Mesendoderm (in vitro differentiated cells): ENCODE data around the gene MAG. TPM values are rescaled to one million over a fixed set of nuclear protein-coding genes. Genes with fewer than 3 reads are reported as not detected.

ENCODE experiments used
- DNase-seq: peaks from one replicate; pipeline ENCODE4 v3.0.0; 2013
- H2AK5ac ChIP-seq: 2 replicates; pipeline ENCODE4 v1.6.1; 2013; ENCODE audit warnings: low read length, inconsistent platforms
- H2BK120ac ChIP-seq: 2 replicates; pipeline ENCODE4 v1.6.1; 2013; ENCODE audit warnings: low read depth, mild to moderate bottlenecking, low read length, moderate library complexity, mixed read lengths
- H2BK15ac ChIP-seq: replicated peaks from 2 replicates; pipeline ENCODE4 v1.6.1; 2013; ENCODE audit warnings: low read depth, mild to moderate bottlenecking, moderate library complexity
- H2BK5ac ChIP-seq: 2 replicates; pipeline ENCODE4 v1.6.1; 2013; ENCODE audit warnings: low read length, inconsistent platforms
- H3K18ac ChIP-seq: 2 replicates; pipeline ENCODE4 v1.6.1; 2013; ENCODE audit warnings: mild to moderate bottlenecking, low read length, mixed read lengths
- H3K23ac ChIP-seq: one replicate; pipeline ENCODE4 v1.6.1; 2013; ENCODE audit warnings: low read length
- H3K27ac ChIP-seq: 2 replicates; pipeline ENCODE4 v1.5.1; 2013; ENCODE audit warnings: low read depth, mild to moderate bottlenecking, inconsistent platforms, low read length, moderate library complexity
- H3K27me3 ChIP-seq: 2 replicates; pipeline ENCODE4 v1.6.1; 2013; ENCODE audit warnings: low read length, control low read depth, mild to moderate bottlenecking, inconsistent platforms; ENCODE audit not compliant: insufficient read depth, poor library complexity
- H3K36me3 ChIP-seq: 2 replicates; pipeline ENCODE4 v1.6.1; 2013; ENCODE audit warnings: low read length, inconsistent platforms; ENCODE audit not compliant: control insufficient read depth, insufficient read depth
- H3K4ac ChIP-seq: one replicate; pipeline ENCODE4 v1.6.1; 2013; ENCODE audit warnings: low read depth, mild to moderate bottlenecking, low read length, moderate library complexity
- H3K4me1 ChIP-seq: 2 replicates; pipeline ENCODE4 v1.6.1; 2013; ENCODE audit warnings: low read depth, low read length, inconsistent platforms; ENCODE audit not compliant: control insufficient read depth
- H3K4me2 ChIP-seq: 2 replicates; pipeline ENCODE4 v1.6.1; 2013; ENCODE audit warnings: low read length
- H3K4me3 ChIP-seq: 2 replicates; pipeline ENCODE4 v1.5.1; 2013; ENCODE audit warnings: mild to moderate bottlenecking, low read length
- H3K56ac ChIP-seq: one replicate; pipeline ENCODE4 v1.6.1; 2013; ENCODE audit warnings: low read length
- H3K79me1 ChIP-seq: 2 replicates; pipeline ENCODE4 v1.6.1; 2013; ENCODE audit warnings: low read length, inconsistent platforms
- H3K79me2 ChIP-seq: 2 replicates; pipeline ENCODE4 v1.6.1; 2013; ENCODE audit warnings: mild to moderate bottlenecking, low read length; ENCODE audit not compliant: control insufficient read depth, insufficient read depth
- H3K9ac ChIP-seq: 2 replicates; pipeline ENCODE4 v1.6.1; 2013; ENCODE audit warnings: low read length, inconsistent platforms
- H4K5ac ChIP-seq: one replicate; pipeline ENCODE4 v1.6.1; 2013; ENCODE audit warnings: low read length
- H4K8ac ChIP-seq: one replicate; pipeline ENCODE4 v1.6.1; 2013; ENCODE audit warnings: low read depth, mild to moderate bottlenecking, control low read depth, low read length, moderate library complexity
- WGBS: extraction: QIAGEN DNeasy Blood & Tissue Kit; methylation state at CpG from one replicate; pipeline ENCODE4 v1.1.7; 2013; ENCODE audit warnings: low lambda C conversion rate, missing lambda C conversion rate; ENCODE audit not compliant: insufficient coverage; ENCODE audit errors: extremely low coverage; 5-methylcytosine and 5-hydroxymethylcytosine counted together
- polyA plus RNA-seq, 2 experiments: library from polyadenylated mRNA; stranded (reverse); fragments of 200-250 nt; gene quantifications; one replicate each; pipeline ENCODE4 v1.2.3, GENCODE V29; 2013

MAG gene, protein sequence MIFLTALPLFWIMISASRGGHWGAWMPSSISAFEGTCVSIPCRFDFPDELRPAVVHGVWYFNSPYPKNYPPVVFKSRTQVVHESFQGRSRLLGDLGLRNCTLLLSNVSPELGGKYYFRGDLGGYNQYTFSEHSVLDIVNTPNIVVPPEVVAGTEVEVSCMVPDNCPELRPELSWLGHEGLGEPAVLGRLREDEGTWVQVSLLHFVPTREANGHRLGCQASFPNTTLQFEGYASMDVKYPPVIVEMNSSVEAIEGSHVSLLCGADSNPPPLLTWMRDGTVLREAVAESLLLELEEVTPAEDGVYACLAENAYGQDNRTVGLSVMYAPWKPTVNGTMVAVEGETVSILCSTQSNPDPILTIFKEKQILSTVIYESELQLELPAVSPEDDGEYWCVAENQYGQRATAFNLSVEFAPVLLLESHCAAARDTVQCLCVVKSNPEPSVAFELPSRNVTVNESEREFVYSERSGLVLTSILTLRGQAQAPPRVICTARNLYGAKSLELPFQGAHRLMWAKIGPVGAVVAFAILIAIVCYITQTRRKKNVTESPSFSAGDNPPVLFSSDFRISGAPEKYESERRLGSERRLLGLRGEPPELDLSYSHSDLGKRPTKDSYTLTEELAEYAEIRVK
- polyA plus RNA-seq (2013, experiment 1 of 2) = 0.06 TPM
- not detected for polyA plus RNA-seq (2013, experiment 2 of 2)

DNA sequence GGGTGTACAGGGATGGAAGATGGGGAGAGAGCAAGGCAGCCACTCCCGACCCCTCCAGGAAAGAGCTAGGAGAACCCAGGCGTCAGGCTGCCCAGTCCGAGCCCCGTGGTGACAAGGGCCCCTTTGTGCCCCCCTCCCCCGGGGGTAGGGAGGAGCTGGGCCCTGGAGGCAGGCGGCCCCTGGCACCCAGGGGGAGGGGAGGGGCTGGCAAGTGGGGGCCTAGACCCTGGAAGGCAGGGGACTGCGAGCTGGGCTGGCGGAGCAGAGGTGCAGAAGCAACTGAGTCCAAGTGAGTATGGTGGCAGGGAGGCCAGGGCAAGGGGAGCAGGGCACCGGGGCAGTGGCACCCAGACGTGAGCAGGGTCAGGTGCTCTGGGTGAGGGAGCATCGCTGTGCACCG lies at the start of gene MAG:
Gene MAG, plus strand, starts transcription at position 246 of the 400 bp plus-strand sequence. CDS start 3,248 bp downstream, outside the sequence.
- H3K56ac ChIP-seq = no peak within 1 kb of the TSS
- no peaks in the 10 kb centered on the region for H3K4me1 ChIP-seq
- no CpG with 5 or more reads among the region's 12 CpGs for WGBS
- no peaks in the 10 kb centered on the region for H3K36me3 ChIP-seq
- no peak within 1 kb of the TSS for H2BK120ac ChIP-seq
- H4K5ac ChIP-seq = no peak within 1 kb of the TSS
- no peak within 1 kb of the TSS for H3K23ac ChIP-seq
- H3K4me3 ChIP-seq = no peak within 1 kb of the TSS
- H3K18ac ChIP-seq = no peak within 1 kb of the TSS
- no peak within 1 kb of the TSS for H3K27ac ChIP-seq
- H3K4me2 ChIP-seq = no peak within 1 kb of the TSS
- no peak for DNase-seq
- no peak within 1 kb of the TSS for H3K4ac ChIP-seq
- H3K79me1 ChIP-seq = no peaks in the 10 kb centered on the region
- H2AK5ac ChIP-seq = no peak within 1 kb of the TSS
- H3K27me3 ChIP-seq = no peaks in the 10 kb centered on the region
- no peak within 1 kb of the TSS for H2BK5ac ChIP-seq
- no peak within 1 kb of the TSS for H2BK15ac ChIP-seq
- no peaks in the 10 kb centered on the region for H3K79me2 ChIP-seq
- no peak within 1 kb of the TSS for H3K9ac ChIP-seq
- no peak within 1 kb of the TSS for H4K8ac ChIP-seq

DNA sequence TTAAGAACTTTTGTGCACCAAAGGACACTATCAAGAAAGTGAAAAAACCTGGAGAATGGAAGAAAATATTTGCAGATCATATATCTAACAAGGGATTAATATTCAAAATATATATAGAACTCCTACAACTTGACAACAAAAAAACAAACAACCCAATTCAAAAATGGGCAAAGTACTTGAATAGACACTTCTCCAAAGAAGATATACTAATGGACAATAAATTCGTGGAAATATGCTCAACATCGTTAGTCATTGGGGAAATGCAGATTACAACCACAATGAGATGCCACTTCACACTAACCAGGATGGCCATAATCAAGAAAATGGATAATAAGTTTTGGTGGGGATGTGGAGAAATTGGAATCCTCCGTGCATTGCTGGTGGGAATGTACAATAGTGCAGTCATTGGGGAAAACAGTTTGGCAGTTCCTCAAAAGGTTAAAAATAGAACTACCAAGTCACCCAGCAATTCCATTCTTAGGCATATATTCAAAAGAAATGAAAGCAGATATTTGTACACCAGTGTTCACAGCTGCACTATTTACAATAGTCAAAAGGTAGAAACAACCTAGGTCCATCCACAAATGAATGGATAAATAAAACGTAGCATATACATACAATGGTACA lies 45.4 kb upstream of the MAG start:
- Histone ChIP-seq H2BK15ac (no peak overlapping the region), H3K9ac (no peak overlapping the region), H2BK120ac (no peak overlapping the region), H3K4me2 (no peak overlapping the region), H2AK5ac (no peak overlapping the region), H3K79me1 (peaks cover 14% of the 10 kb centered on the region), H3K18ac (no peak overlapping the region), H4K5ac (no peak overlapping the region), H3K56ac (no peak overlapping the region), H3K4ac (no peak overlapping the region), H3K79me2 (peaks cover 19% of the 10 kb centered on the region), H3K36me3 (peaks cover 5% of the 10 kb centered on the region), H3K27me3 (no peaks in the 10 kb centered on the region), H3K23ac (no peak overlapping the region), H3K4me3 (no peak overlapping the region), H2BK5ac (no peak overlapping the region), H3K27ac (no peak overlapping the region), H3K4me1 (peaks cover 3% of the 10 kb centered on the region), H4K8ac (no peak overlapping the region)
- DNase-seq = no peak
- WGBS = no CpG with 5 or more reads among the region's 4 CpGs

DNA sequence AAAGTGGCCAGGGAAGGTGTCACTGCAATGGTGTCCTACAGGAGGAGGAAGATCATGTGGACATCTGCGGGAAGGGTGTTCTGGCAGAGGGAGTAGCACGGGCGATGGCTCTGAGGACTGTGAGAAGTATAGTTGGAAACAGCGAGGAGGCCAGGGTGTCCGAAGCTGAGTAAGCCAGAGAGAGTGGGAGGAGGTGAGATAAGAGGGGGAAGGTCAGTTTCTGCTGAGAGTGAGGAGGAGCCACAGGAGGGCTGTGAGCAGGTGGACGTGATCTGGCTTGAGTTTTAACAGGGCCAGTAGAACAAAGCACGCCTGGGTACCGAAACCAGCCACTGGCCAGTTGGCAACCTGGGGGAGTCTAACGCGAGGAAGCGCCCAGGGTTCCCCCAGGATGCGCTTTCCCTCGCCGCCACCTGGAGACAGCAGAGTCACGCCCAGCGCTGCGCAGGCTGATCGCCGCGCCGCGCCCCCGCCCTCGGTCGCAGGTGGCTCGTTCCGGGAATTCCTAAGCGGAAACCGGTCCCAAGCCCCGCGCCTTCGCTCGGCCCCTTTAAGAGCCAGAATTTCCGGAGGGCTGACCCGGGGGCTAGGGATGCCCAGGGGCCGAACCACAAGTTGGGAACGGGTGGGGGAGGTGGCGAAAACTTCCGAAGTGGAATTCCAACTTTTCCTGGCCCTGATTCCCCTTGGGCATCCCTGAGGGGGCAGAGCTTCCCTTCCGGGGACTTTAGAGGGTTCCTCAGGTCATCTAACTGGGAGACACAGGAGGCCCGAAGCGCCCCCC lies 44.2 kb upstream of the MAG start:
- peak; percentile 98 for DNase-seq
- Histone ChIP-seq H2AK5ac (no peak overlapping the region), H3K27ac (peak overlapping the region; percentile 98), H3K56ac (peak overlapping the region; percentile 94), H2BK120ac (peak overlapping the region; percentile 45), H3K9ac (peak overlapping the region; percentile 74), H3K36me3 (peaks cover 7% of the 10 kb centered on the region), H3K79me1 (peaks cover 16% of the 10 kb centered on the region), H3K79me2 (peaks cover 21% of the 10 kb centered on the region), H2BK5ac (no peak overlapping the region), H3K4ac (peak overlapping the region; percentile 70), H4K8ac (no peak overlapping the region), H2BK15ac (no peak overlapping the region), H3K18ac (peak overlapping the region; percentile 88), H3K4me3 (peak overlapping the region; percentile 18), H3K4me1 (peaks cover 3% of the 10 kb centered on the region), H3K27me3 (no peaks in the 10 kb centered on the region), H3K23ac (no peak overlapping the region), H4K5ac (no peak overlapping the region), H3K4me2 (peak overlapping the region; percentile 58)
- WGBS = no CpG with 5 or more reads among the region's 42 CpGs

- H2BK15ac ChIP-seq = no peak within 1 kb of the TSS
- peaks cover 19% of the 10 kb centered on the region for H3K79me1 ChIP-seq
- H3K9ac ChIP-seq = peak within 1 kb of the TSS; percentile 85
- no peak within 1 kb of the TSS for H4K8ac ChIP-seq
- peak; percentile 97 for DNase-seq
- peaks cover 3% of the 10 kb centered on the region for H3K4me1 ChIP-seq
- peak within 1 kb of the TSS; percentile 74 for H3K4ac ChIP-seq
- peaks cover 11% of the 10 kb centered on the region for H3K36me3 ChIP-seq
- whole genome bisulfite sequencing = no CpG with 5 or more reads among the region's 69 CpGs
- H3K27me3 ChIP-seq = no peaks in the 10 kb centered on the region
- peak within 1 kb of the TSS; percentile 94 for H3K56ac ChIP-seq
- peaks cover 24% of the 10 kb centered on the region for H3K79me2 ChIP-seq
- H3K18ac ChIP-seq = peak within 1 kb of the TSS; percentile 88
- peak within 1 kb of the TSS; percentile 98 for H3K27ac ChIP-seq
- H3K4me3 ChIP-seq = peak within 1 kb of the TSS; percentile 71
- H2BK120ac ChIP-seq = peak within 1 kb of the TSS; percentile 45
- H3K23ac ChIP-seq = no peak within 1 kb of the TSS
- no peak within 1 kb of the TSS for H4K5ac ChIP-seq
- H2AK5ac ChIP-seq = no peak within 1 kb of the TSS
- peak within 1 kb of the TSS; percentile 80 for H3K4me2 ChIP-seq
- peak within 1 kb of the TSS; percentile 70 for H2BK5ac ChIP-seq
Observed at GRCh38 chr19:35248310-35249145, 43.4 kb upstream of the MAG start, which contains the start of gene LSR. Gene LSR (plus strand): TSS chr19:35249002. CDS start chr19:35249023, 21 bp downstream.
